Heart right ventricle (tissue), 16 donors: ENCODE measurements around the gene DPP8. TPM values are rescaled to one million over a fixed set of nuclear protein-coding genes. Genes with fewer than 3 reads are reported as not detected.
"Not testable (repeated sequence)": the region's sequence is repeated elsewhere in the genome, so short reads cannot be mapped to it uniquely, and the experiment has no call there.

Source experiments
- ATAC-seq, 8 donors: fragments of 200-7000 bp; cut with Tn5 transposase; one replicate each; pipeline ENCODE4 v1.9.1; 2020; ENCODE audit warnings: mild to moderate bottlenecking in 8 of 8, moderate library complexity in 8 of 8, moderate number of reproducible peaks in 1 of 8
- DNase-seq, 2 donors: peaks; one replicate each; pipeline ENCODE4 v3.0.0-alpha.2; 2020
- H3K27ac ChIP-seq, 10 donors: fragments of 200-600 bp; sonication (generic) in 2 of 10; one replicate each; pipeline versions ENCODE4 v1.5.0 to v1.8.0; 2020 to 2022; ENCODE audit warnings: mild to moderate bottlenecking in 3 of 10
- H3K27me3 ChIP-seq, 7 donors: fragments of 200-600 bp; one replicate each; pipeline ENCODE4 v1.8.0; 2021 to 2022; ENCODE audit warnings: mild to moderate bottlenecking in 2 of 7
- H3K36me3 ChIP-seq, 9 donors: fragments of 200-600 bp; sonication (generic) in 1 of 9; one replicate each; pipeline versions ENCODE4 v1.5.0 to v1.8.0; 2020 to 2022; ENCODE audit warnings: mild to moderate bottlenecking in 2 of 9
- H3K4me1 ChIP-seq, 9 donors: fragments of 200-600 bp; sonication (generic) in 1 of 9; one replicate each; pipeline versions ENCODE4 v1.5.0 to v1.8.0; 2020 to 2022; ENCODE audit warnings: mild to moderate bottlenecking in 4 of 9
- H3K4me3 ChIP-seq, 10 donors: fragments of 200-600 bp; sonication (generic) in 2 of 10; one replicate each; pipeline versions ENCODE4 v1.5.0 to v1.8.0; 2020 to 2022; ENCODE audit warnings: mild to moderate bottlenecking in 7 of 10, moderate library complexity in 2 of 10
- H3K9me3 ChIP-seq, 11 donors: fragments of 200-600 bp in 10 of 11; sonication (generic) in 2 of 11; one replicate each; pipeline versions ENCODE4 v1.5.0 to v1.8.0; 2013 to 2022; ENCODE audit warnings: mild to moderate bottlenecking in 2 of 11, control low read depth in 1 of 11, moderate library complexity in 1 of 11
- WGBS, 2 donors: extraction: QIAGEN DNeasy Blood & Tissue Kit; methylation state at CpG; one replicate each; pipeline ENCODE4 v1.1.7; 2013; ENCODE audit warnings: inconsistent platforms in 1 of 2; 5-methylcytosine and 5-hydroxymethylcytosine counted together
- intact Hi-C, 10 donors: fragments of 100-400 bp; cut with DNase I; formaldehyde crosslinking; loops; one replicate each; pipeline versions ENCODE4 v1.11.1 to v1.14.2; 2022
- polyA plus RNA-seq, 2 donors: library from polyadenylated mRNA; stranded (reverse); fragments of 200-250 nt; gene quantifications; one replicate each; pipeline ENCODE4 v1.2.3, GENCODE V29; 2013
- total RNA-seq, 10 donors: library from RNA; stranded (reverse); fragmentation: NEBNext Ultra II Directional in 3 of 10; extraction: Animal tissue kit (Norgen Biotek cat#: 25700) in 3 of 10; gene quantifications; one replicate each; pipeline versions ENCODE4 v1.2.1 to v1.2.4, GENCODE V29; 2021 to 2023
- TF ChIP-seq, protein P1 (sequence below), 9 donors: fragments of 200-600 bp; sonication (generic) in 2 of 9; IDR thresholded peaks; one replicate each; pipeline versions ENCODE4 v1.5.0 to v1.8.0; 2021 to 2022; ENCODE audit warnings: antibody characterized with exemption in 9 of 9, mild to moderate bottlenecking in 5 of 9, moderate library complexity in 1 of 9
- donor health status: Arrhythmogenic right ventricular cardiomyopathy.
- donor health status: ischemic (EF 13 %, LVEDD 7.1; RV severe dilation, severe dysfunction).
- donor health status: healthy with polysubstance abuse.
- donor health status: DM: no; HTN: yes; CAD: no.
- donor health status: DM: no; HTN: no; CAD: no.
- donor health status: ischemic (EF 25% LVEDD 6.9; RV normal size, moderate dysfunction).
- donor health status: ischemic (EF 25% LVEDD 5.7; RV mildly dilated, moderate dysfunction).
- donor health status: healthy.
- donor health status: DM: yes; HTN: yes; CAD: no.
- donor health status: Ischemic cardiomyopathy.
- donor health status: ischemic (EF 35%, LVEDD 5.7; RV mildly dilated, moderate dysfunction).
- donor health status: nonischemic (EF 11% LVEDD 7.7; RV severe dilation, severe dysfunction).
- donor health status: DM: yes; HTN: yes; CAD: no.
- donor health status: PGD.
- donor health status: ischemic (EF 29% LVEDD 5.4; RV normal size, mild dysfunction).
- donor health status: nonischemic (EF 23%, LVEDD 6.1; RV moderate dilation, normal function).

DPP8 gene
- total and polyA plus RNA-seq, 12 donors: 6.9 to 45.3 (median 38.7) TPM

DNA sequence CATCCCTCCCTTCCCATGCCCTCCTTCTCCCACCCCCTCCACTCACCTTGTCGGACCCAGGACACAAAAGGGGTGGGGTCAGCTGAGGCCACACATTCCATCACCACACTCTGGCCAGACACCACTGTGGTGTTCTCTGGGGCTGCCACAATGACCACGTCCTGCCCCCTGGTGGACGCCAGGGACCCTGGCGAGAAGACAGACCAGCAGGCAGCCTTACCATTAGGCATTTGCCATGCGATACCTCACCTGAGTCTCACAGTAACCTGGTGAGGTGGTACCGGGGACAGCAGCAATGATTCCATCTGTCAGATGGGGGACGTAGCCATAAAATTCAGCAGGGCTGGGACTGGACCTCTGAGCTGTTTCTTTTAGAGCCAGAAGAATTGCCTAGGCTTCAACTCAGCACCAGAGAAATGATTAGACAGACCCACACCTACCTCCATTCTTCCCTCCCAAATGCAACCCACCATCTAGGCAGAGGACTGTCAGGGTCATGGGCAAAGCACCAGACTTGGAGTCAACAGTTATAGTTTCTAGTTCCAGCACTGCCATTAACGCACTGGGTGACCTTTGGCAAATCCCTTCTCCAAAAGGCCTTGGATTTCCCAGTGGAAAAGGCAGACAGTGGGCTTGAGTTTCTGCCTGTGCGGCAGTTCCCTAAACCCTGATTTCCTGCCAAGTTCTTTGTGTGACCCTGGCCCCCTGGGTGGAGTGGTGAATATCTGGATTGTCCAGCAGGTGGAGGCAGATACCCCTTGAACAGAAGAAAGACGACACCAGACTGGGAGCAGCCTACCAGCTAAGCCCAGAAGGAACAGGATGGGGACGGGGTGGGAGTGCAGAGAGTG lies 116.5 kb downstream of the DPP8 start:
- ATAC-seq (peak; percentile 76 to 87 (median 80)), DNase-seq (peak; percentile 41 to 60)
- intact Hi-C loops: loop anchor here in 3 of 10 donors (5.0 kb wide), 2 partner anchors 79 to 84 kb away; no protein-coding TSS in a partner anchor
- H3K4me3 ChIP-seq: no peak overlapping the region
- peaks cover under 1 to 49% (median 30%) of the 10 kb centered on the region in 7 donors for H3K27me3 ChIP-seq
- H3K27ac ChIP-seq: no peak overlapping the region
- peaks cover 0 to 23% (median 3%) of the 10 kb centered on the region in 9 donors for H3K4me1 ChIP-seq
- TF ChIP-seq, protein P1, sequence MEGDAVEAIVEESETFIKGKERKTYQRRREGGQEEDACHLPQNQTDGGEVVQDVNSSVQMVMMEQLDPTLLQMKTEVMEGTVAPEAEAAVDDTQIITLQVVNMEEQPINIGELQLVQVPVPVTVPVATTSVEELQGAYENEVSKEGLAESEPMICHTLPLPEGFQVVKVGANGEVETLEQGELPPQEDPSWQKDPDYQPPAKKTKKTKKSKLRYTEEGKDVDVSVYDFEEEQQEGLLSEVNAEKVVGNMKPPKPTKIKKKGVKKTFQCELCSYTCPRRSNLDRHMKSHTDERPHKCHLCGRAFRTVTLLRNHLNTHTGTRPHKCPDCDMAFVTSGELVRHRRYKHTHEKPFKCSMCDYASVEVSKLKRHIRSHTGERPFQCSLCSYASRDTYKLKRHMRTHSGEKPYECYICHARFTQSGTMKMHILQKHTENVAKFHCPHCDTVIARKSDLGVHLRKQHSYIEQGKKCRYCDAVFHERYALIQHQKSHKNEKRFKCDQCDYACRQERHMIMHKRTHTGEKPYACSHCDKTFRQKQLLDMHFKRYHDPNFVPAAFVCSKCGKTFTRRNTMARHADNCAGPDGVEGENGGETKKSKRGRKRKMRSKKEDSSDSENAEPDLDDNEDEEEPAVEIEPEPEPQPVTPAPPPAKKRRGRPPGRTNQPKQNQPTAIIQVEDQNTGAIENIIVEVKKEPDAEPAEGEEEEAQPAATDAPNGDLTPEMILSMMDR (IDR thresholded peaks at IDR 0.05): peak; percentile 38 to 70 (median 67)
- peaks cover 0 to 5% (median 0%) of the 10 kb centered on the region in 9 donors for H3K36me3 ChIP-seq
- 26 to 31% methylated on average over 11 of the region's 11 CpGs for WGBS, 2 donors
- no peaks in the 10 kb centered on the region for H3K9me3 ChIP-seq

- H3K27ac ChIP-seq: no peak overlapping the region
- intact Hi-C loops: loop anchor here in 4 of 10 donors (5.0 to 10.0 kb wide), 3 partner anchors 78 to 195 kb away; no protein-coding TSS in a partner anchor
- WGBS, 2 donors: 52 to 56% methylated on average over 2 of the region's 2 CpGs
These were observed 117.5 kb downstream of the DPP8 start for GRCh38 chr15:65399997-65400396.

DNA sequence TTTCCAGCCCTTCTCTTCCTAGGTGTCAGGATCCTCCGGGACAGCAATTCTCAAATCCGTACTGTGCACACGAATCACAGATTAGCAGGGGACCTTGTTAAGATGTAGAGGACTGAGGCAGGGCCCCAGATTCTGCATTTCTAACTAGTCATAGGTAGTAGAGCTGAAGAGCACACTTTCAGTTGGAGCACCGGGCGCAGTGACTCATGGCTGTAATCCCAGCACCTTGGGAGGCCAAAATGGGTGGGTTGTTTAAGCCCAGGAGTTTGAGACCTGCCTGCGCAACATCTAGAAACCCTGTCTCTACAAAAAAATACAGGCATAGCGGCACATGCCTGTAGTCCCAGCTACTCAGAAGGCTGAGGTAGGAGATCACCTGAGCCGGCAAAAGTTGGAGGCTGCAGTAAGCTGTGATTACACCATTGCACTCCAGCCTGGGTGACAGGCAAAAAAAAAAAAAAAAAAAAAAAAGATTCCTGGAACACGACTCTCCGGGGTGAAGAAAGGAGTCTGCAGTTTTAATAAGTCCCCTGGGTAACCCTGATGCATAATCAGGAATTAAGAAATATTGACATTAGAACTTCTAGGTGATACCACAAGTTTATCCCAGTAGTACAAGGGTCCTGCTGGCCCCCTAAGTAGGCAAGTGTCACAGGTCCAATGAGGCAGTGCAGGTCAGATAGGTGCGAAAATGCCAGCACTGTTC lies 118.3 kb downstream of the DPP8 start:
- Histone ChIP-seq H3K9me3 (no peaks in the 10 kb centered on the region), H3K27me3 (peaks cover 5 to 60% (median 47%) of the 10 kb centered on the region in 7 donors), H3K4me3 (no peak overlapping the region), H3K36me3 (peaks cover 0 to 5% (median 0%) of the 10 kb centered on the region in 9 donors), H3K4me1 (peaks cover 0 to 31% (median 10%) of the 10 kb centered on the region in 9 donors), H3K27ac (no peak overlapping the region)
- DNase-seq (no peak), ATAC-seq (no peak)
- intact Hi-C loops: loop anchor here in 1 of 10 donors (10.0 kb wide), 1 partner anchor 194 kb away; no protein-coding TSS in a partner anchor
- WGBS, 2 donors: 89 to 93% methylated on average over 11 of the region's 11 CpGs
- TF ChIP-seq, protein P1 (IDR thresholded peaks at IDR 0.05): no peak

More at GRCh38 chr15:65399997-65400396, 117.5 kb downstream of the DPP8 start:
- TF ChIP-seq, protein P1 (IDR thresholded peaks at IDR 0.05): no peak
- H3K36me3 ChIP-seq: peaks cover 0 to 5% (median 0%) of the 10 kb centered on the region in 9 donors
- H3K4me3 ChIP-seq: no peak overlapping the region
- no peak for ATAC-seq
- no peak for DNase-seq
- peaks cover 0 to 31% (median 10%) of the 10 kb centered on the region in 9 donors for H3K4me1 ChIP-seq
- peaks cover 5 to 59% (median 40%) of the 10 kb centered on the region in 7 donors for H3K27me3 ChIP-seq
- H3K9me3 ChIP-seq: no peaks in the 10 kb centered on the region

DNA sequence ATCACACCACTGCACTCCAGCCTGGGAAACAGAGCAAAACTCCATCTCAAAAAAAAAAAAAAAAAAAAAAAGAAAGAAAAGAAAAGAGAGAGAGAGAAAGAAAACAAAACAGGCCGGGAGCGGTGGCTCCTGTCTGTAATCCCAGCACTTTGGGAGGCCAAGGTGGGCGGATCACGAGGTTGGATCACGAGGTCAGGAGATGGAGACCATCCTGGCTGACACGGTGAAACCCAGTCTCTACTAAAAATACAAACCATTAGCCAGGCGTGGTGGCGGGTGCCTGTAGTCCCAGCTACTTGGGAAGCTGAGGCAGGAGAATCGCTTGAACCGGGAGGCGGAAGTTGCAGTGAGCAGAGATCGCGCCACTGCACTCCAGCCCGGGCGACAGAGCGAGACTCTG lies 119.0 kb downstream of the DPP8 start:
- H3K9me3 ChIP-seq, H3K4me3 ChIP-seq, DNase-seq, H3K27ac ChIP-seq, H3K36me3 ChIP-seq, ATAC-seq: not testable (repeated sequence)
- H3K4me1 ChIP-seq: peaks cover 0 to 31% (median 10%) of the 10 kb centered on the region in 9 donors
- WGBS, 2 donors: 96 to 97% methylated on average over 16 of the region's 16 CpGs
- intact Hi-C loops: loop anchor here in 1 of 10 donors (10.0 kb wide), 1 partner anchor 194 kb away; no protein-coding TSS in a partner anchor
- H3K27me3 ChIP-seq: peaks cover 5 to 60% (median 49%) of the 10 kb centered on the region in 7 donors
